Stimulated activated CD4-positive, alpha-beta T cell treated with anti-CD3 and anti-CD28 coated beads, Interleukin-2, amount 100 ng/mL, for 24 hours (primary cell): ENCODE data around the gene RFNG.

ENCODE experiments used
- DNase-seq, 2 donors: peaks; one replicate each; pipeline ENCODE4 v3.0.0-alpha.2; 2020

Gene RFNG

DNA sequence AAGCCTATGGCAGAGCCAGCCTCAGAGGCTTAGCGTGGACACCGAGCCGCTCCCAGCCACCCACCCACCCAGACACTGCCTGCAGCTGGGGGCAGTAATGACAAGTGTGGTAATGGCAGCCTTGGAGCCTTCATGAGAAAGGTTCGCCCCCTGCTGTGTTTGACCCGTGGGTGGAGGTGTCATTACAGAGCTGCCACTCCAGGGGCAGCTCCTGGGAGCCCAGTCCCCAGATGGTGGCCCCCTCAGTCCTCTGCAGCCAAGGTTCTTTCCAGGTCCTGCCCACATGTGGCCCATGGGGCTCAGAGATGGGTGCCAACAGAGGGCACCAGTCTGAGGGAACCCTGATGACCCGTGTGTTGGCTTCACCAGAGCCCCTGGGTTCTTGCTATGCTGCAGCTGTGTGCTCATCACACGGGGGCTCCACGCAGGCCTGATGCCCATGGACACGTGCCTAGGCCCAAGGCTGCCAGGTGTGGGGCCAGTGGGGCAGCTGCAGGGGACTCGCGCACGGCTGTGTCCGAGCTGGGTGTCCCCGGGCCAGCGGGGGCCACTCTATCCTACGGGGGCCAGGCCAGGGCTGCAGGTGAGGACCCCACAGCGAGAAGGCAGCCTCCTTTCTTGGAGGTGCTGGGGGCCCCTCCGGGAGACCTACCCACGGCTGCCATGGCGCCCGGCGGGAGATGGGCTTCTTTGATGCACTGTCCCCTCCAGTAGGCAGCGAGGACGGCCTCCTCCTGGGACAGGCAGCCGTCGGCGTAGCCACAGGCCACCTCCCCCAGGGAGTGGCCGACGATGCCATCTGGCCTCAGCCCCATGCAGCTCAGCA is 38.3 kb upstream of the RFNG start:
- peak in 1 of 2 donors; percentile 3 for DNase-seq

DNA sequence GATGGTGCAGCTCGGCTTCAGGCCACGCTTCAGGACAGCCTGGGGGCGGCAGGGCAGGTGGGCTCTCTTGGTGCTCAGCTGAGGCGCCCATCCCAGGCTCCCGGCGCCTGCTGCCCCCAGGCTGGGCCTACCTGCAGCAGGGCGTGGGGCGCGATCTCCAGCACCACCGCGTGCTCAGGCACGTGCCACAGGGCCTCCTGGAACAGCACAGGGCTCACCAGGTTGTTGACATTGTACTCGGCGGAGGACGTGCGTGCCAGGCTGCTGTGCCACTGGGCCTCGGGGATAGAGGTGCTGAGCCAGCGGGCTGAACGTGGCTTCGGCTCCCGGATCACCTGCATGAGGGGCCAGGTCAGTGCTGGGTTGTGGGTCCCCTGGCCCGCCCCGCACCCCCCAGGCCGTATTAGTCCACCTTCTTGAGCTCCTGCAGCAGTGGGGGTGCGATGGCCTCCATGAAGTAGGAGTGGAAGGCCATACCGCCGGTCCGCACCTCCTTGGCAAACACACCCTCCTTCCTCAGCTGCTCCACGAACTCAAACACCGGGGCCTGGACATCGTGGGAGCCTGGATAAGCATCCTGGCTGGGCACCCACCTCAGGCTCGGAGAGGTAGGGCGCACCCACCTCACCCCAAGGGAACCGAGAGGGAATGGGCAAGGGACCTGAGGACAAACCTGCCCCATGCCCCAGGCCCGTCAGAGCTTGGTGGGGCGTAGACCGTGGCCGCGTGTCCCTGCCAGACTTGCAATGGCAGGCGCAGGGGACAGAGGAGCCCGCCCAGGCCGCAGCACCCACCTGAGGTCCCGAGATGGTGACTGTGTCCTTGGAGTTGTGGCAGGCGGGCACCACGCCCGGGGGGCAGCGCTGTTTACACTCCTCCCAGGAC is 37.5 kb upstream of the RFNG start:
- DNase-seq: peak in 1 of 2 donors; percentile 2

DNA sequence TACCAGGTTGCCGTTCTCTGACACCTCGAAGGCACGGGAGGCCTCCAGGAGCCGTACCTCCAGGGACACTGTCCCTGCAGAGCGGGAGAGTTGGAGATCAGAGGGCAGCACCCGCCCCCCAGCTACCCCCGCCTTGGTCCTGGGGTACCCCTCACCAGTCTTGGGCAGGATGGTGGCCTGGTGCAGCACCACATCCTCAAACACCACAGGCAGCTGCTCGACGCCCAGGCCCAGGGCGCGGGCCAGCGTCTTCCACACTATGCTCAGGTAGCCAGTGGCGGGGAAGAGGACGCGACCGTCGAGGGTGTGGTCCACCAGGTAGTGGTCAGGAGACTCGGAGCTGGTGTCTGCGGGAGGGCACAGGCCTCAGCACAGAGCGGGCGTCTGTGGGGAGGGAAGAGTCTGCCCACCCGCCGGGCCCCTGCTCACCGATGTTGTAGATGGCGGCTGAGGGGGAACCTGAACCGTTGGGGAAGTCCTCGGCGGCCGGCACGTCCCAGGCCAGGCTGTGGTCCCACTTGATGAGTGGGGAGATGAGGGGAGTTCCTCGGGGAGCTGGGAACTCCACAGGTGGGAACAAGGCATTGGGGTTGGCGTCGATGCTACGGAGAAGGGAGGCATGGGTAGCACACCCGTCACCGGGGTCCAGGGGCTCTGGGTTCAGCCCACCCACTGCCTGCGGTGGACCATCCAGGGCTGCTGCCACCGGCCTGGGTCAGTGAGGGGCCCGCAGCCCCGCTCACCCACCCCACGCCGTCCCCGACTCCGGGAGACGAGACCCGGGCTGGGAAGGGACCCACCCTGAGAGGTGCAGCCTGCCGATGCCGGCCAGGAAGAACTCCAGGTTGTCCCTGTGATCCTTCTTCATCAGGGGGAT is 36.6 kb upstream of the RFNG start:
- DNase-seq: no peak

DNA sequence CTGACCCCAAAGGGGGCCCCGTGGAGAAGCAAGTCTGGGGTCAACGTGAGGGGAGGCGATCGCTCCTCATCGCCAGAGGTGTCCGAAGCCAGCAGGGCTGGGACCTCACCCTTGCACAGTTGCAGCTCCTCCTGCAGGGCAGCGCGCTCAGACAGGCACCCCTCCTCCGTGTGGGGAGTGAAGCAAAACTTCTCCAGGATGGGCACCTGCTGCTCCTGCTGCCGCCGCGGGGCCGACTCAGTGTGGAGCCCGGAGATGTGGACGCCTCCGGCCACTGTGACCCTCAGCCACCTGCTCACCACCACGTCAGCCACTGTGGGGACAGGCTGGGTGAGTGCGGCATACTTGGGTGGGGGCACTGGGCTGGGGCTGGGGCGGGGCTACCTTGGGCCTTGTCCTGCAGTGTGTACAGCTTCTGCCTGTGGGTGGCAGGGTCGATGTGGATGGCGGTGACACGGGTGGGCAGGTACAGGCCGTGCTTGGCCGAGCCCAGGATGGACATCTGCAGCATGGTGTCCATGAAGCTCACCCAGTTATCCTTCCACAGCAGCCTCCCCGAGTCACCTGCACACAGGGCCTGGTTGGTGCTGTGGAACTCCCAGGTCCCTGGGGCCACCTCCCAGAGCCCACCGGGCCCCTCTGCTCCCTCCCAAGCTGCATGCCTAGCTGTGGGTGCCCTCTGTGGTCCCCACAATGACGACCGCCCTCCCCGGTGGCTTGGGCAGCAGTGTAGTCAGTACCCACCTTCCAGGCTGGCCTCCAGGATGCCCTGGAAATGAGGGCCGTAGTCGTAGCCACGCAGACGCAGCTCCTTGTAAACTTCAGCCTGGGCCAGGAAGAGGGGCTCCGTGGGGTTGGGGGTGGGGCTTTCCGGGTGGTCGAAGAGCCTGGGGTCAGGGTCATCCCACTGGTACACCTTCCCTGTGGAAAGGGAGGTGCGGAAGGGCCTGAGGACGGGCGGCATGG is 35.6 kb upstream of the RFNG start:
- DNase-seq: no peak

DNA sequence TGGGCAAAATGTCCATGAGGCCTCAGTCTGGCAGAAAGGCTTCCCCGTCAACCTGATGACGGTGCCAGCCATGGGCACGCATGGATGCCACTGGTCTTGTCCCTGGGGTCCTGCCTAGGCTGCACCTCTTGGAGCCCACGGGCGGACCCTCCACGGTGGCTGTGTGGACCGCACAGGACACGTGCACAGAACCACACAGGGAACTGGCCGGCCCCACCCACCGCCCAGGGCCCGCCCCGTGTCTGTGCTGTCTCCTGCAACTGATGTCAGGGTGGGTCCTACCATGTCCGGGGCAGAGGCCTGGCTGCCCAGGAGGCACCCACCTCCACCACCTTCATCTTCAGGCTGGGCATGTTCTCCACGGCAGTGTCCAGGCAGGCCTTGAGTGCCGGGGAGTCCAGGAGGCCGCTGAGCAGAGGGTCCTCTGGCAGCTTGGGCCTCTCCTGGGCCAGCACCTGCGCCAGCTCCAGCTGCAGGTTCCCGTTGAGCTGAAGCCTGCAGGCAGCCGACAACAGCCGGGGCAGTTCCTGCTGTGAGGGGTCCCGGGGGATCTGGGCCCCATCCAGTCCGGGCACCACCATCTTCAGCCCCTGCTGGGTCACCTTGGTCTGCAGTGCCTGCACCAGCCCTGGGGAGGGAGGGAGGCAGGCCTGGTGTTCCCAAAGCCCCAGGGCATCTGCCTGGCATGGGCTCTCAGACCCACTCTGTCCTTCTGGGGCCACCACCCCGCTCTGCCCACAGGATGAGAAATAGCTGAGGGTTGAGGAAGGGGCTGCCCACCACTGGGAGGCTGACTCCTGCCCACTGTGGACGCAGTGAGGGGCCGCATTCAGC is 34.5 kb upstream of the RFNG start:
- DNase-seq: no peak

DNA sequence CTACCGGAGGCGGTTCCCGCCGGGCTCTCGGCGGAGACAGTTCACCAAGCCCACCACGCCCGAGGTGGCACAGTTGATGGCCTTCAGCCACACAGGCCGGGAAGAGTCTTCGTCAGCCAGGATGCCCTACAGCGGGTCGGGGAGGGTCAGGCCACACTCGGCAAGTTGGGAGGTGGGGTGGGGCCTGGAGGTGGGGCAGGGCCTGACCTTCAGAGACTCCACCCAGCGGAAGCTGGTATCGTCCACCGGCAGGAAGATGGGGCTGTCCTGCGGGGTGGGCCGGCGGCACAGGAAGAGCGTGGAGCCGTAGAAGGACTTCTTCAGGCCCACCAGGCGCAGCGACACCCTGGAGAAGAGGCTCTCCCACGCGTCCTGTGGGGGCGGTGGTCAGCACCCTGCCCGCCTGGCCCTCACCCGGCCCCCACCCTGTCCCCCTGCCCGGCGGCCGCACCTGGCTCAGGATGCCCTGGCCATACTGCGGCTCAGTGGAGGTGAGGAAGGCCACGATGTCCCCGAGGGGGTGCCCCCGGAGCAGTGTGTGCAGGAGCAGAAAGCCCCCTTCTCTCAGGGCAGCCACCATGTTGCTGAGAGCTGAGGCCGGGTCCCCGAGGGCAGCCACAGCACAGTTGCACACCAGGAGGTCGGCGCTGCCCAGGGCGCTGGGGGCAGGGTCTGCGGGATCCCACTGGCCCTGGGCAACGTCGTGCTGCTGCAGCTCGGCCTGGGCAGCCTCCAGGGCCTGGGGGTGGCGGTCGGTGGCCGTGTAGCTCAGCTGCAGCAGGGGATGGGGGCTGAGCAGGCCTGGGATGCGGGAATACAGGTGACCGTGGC is 33.6 kb upstream of the RFNG start:
- no peak for DNase-seq

DNA sequence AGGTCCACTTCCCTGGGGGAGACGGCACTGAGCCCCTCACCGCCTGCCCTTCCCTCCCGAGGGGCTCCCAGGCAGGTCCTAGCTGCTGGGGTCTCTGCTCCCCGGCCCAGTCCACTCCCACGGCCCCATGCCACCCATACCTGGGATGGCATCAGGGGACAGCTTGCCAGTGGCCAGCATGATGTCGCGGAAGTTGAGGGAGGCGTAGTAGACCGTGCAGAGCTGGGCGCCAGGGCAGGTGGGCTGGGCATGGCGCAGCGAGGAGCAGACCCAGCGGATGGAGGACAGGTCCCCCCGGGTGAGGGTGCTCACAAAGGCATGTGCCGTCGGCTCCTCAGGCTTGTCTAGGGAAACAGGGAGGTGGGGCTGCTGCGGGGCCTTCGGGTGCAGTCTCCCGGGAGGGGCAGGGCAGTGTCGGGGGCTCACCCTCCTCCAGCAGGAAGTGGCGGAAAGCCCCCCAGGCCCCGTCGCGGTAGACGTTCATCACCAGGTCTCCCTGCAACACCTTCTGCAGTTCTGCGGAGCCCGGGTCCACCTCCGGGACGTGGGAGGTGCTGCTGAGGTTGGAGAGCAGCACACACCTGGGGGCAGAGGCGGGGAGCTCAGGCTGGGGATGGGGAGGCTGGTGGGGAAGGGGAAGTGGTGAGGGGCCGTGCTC is 32.9 kb upstream of the RFNG start:
- DNase-seq: no peak

DNA sequence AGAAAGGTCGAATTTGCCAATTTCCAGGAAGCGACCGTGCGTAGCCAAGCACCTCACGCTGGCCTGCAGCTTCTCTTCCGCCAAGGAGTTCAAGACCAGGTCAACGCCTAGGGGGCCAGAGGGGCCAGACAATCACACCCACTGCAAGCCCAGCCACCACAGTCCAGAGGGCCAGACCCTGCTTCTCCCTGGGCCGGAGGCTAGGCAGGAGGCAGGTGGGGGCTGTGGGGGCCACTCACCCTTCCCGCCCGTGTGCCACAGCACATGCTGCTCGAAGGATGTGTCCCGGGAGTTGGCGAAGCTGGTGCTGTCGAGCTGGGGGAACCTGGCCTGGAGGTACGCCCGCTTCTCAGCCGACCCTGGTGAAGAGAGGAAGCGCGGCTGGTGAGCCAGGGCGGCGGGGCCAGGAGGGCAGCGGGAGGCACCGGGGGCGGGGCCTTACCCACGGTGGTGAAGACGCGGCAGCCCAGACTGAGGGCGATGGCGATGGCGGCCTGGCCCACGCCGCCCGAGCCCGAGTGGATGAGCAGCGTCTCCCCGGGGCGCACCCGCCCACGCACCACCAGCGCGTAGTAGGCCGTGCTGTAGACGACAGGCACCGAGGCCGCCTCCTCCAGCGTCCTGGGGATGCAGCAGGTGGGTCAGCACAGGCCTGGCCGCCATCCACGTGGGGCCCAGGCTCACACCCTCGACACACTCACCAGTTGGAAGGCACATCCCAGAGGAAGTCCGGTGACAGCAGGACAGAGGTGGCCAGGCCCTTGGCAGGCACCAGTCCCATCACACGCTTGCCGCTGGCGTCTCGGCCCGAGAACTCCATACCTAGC is 32.1 kb upstream of the RFNG start:
- DNase-seq: no peak

DNA sequence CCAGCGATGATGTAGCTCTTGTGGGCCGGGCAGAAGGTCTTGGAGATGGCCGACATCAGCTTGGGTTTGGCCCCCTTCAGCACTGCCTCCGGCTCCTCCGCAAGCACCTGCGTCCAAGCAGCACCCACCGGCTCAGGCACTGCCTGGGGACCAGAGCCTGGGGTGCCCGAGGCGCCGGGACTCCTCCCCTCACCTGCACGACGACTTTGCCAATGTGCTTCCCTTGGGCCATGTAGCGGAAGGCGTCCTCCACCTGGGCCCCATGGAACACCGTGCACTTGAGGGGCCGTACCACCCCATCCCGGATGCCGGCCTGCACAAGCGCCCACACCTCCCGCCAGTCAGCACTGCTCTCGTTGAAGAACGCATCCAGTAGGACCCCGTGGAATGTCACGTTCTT is 31.4 kb upstream of the RFNG start:
- DNase-seq: no peak

DNA sequence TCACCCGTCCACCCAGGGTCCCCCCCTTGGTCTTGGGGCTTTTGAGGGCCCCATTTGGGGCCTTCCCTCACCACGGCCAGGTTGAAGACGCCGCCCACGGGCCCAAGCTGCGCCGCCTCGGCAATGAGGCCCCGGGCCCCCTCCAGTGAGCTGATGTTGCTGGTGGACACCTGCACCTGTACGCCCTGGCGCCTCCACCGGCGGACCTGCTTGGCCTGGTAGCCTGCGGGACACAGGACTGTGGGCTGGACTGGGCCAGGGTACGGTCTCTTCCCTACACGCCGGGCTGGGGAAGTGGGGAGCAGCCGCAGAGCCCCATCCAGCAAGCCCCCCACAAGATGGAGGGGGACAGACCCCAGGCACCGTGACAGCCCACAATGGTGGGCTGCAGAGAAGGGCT is 30.8 kb upstream of the RFNG start:
- DNase-seq: no peak

DNA sequence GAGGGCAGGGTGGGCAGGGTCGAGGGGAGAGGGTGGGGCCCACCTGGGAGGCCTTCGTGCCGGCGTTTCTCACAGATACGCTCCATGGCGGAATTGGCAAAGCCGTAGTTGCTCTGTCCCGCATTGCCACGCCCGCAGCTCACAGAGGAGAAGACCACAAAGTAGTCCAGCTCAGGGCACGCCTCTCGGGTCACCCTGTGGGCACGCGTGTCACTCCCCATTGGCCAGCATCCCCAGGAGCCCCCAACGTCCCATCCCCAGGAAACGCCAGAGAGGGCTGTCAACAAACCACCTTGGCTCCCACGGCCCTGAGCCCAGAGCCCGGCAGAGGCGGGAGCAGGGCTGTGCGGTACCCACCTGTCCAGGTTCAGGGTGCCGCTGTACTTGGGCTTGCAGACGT is 30.4 kb upstream of the RFNG start:
- DNase-seq: no peak

DNA sequence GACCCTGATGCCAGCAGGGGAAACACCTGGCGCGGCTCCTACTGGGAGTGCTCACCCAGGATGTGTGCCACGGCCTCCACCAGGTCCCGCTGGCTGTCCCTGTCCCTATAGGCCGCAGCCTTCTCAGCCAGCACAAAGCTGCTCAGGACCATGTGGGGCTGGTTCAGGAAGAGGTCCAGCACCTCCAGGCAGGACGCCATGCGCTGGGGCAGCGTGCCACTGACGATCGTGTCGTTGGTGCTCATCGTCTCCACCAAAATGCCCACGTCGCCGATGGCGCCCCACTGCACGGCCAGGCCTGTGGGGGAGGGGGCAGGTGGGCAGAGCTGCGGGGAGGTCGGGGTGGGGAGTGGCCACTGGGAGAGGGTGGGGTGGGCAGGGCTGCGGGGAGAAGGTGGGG is 29.9 kb upstream of the RFNG start:
- DNase-seq: no peak

DNA sequence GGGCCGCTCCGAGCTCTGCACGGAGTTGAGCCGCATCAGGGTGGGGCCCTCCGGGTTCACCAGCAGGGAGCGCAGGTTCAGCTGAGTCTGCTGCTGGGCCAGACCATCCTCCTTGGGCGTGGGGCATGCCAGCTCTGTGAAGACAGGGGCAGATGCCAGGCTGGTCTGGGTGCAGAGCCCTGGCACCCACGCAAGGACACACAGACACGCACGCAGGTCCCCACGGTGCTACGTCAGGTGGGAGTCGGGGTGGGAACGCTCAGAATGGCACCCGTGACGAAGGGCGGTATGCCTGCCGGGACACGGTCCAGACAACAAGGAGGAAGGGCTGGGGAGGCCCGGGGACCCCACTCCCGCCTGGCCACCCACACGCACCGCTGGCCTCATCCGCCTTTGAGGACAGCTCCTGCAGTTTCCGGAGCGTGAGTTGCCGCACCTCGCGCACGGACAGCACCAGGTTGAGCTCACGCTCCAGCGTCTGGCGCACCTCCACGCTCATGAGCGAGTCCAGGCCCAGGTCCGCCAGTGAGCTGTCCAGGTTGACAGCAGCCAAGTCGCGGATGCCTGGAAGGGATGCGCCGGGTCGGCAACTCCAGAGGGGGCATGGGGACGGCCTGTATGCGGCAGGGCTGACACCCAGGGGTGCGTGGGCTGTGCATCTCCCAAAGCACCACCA is 29.3 kb upstream of the RFNG start:
- no peak for DNase-seq

DNA sequence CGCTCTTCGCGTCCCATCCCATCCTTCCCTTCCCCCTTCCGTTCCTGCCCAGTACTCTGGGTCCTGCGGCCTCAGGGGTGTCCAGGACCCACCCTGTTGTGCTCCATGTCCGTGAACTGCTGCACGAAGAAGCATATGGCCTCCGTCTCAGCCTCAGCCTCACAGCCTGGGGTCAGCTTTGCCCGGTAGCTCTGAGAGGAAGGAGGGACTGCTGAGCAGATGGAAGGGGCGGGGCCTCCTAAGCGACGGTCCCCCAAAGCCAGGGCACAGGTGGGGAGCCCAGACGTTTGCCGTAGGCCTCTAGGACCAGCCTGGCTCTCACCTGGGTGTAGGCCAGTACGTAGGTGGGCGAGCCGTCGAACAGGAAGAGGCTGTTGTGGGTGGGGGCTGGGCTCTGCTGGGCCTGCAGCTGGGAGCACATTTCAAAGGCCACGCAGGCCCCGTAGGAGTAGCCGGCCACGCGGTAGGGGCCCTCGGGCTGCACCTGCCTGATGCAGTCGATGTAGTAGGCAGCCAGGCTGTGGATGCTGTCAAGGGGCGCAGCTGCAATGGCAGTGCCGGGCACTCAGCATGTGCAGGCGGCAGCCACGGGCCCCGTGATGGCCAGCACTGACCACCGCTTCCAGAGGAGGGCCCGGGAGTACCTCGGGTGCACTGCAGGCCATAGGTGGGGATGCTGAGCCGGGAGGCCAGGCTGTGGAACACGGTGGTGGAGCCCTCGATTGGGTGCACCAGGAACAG is 28.6 kb upstream of the RFNG start:
- no peak for DNase-seq

DNA sequence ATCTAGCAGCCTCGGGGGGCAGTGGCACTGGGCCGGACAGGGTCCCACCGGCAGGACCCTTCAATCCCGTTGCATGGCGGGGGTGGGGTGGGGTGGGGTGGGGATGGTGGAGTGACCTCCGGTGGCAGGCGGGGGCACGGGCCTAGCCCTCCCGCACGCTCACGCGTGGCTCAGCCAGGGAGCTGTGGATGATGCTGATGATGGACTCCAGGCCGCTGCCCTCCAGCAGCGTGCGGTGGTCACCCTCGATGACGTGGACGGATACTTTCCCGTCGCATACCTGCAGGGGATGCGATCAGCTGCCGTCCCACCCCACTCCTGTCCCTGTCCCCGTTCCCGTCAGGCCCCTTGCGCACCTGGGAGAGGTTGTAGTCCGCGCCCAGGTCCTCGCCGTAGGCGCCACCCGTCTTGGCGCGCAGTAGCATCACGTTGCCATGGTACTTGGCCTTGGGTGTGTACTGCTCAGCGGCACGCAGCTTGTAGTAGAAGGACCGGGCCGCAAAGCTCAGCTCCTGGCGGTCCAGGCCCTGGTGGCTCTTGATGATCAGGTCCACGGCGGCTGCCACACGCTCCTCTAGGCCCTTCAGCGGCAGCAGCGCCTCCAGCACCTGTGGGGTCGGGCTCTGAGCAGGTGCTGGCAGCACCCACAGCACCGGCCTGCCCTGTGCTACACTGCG is 27.5 kb upstream of the RFNG start:
- no peak for DNase-seq

DNA sequence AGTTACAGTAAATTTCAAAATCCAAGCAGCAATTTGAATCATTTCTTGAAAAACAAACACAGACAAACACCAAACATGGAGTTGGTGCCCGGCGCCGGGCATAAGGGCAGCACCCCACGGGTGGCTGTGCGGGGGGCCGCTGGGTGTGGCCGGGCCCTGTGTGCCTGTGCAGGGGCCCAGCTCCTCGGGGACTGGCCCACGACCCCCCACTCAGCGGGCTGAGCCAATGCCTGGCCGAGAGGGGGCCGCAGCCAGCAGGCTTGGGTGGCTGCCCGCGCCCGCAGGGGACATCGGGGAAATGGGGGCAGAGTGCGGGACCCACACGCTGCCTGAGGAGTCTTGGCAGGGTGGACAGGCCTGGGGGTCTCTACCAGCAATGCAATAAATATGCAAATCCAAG is 26.8 kb upstream of the RFNG start:
- DNase-seq: no peak
